Panc1 (cell line): ENCODE data around the gene ROCK2.

ENCODE experiments used
- CTCF ChIP-seq: fragments of 450-650 bp; IDR thresholded peaks from 2 replicates; pipeline ENCODE4 v1.5.1; 2017; ENCODE audit warnings: mild to moderate bottlenecking
- REST ChIP-seq, 2 experiments: IDR thresholded peaks; 2 replicates each; pipeline ENCODE4 v1.6.1; 2011 to 2012; ENCODE audit warnings: low read depth in 2 of 2, control low read depth in 1 of 2, low read length in 1 of 2, mild to moderate bottlenecking in 1 of 2, moderate library complexity in 1 of 2; ENCODE audit not compliant: insufficient read depth in 1 of 2

GRCh38 chr2:11224887-11225286 is 119.5 kb downstream of the ROCK2 start:
- TF ChIP-seq CTCF = no peak
- no peak for TF ChIP-seq REST (IDR thresholded peaks at IDR 0.05; ENCODE audit: insufficient read depth in 1 of 2, low read depth in 2 of 2, low read length in 1 of 2)
